ENCODE results near the gene SLCO3A1.

The SLCO3A1 gene

DNA sequence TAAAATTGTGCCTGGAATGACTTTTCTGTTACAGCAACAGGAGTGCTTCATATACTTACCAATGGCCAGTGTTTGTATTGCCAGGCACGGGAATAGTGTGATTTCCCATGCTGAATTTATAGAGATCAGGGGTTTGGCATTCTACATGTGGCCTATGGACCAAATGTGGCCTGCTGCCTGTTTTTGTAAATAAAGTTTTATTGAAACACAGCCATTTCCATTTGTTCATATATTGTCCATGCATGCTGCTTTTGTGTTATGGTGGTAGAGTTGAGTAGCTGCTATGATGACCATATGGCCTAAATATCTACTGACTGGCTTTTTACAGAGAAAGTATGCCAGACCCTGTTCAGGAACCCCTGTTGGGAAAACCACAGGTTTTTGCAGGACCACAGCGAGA is 55.6 kb downstream of the SLCO3A1 start:
- Histone ChIP-seq H3K4me3 (ENCODE audit: low read depth in 1 of 2, low read length in 1 of 2) (no peak overlapping the region), H3K27ac (no peak overlapping the region), H3K4me1 (ENCODE audit: control insufficient read depth in 1 of 2, insufficient read depth in 1 of 2, low read depth in 1 of 2, low read length in 1 of 2) (peaks cover 6 to 8% of the 10 kb centered on the region in 2 experiments), H3K27me3 (no peaks in the 10 kb centered on the region), H3K9me3 (no peaks in the 10 kb centered on the region), H3K36me3 (peaks cover 12% of the 10 kb centered on the region)
- TF ChIP-seq, protein P1, sequence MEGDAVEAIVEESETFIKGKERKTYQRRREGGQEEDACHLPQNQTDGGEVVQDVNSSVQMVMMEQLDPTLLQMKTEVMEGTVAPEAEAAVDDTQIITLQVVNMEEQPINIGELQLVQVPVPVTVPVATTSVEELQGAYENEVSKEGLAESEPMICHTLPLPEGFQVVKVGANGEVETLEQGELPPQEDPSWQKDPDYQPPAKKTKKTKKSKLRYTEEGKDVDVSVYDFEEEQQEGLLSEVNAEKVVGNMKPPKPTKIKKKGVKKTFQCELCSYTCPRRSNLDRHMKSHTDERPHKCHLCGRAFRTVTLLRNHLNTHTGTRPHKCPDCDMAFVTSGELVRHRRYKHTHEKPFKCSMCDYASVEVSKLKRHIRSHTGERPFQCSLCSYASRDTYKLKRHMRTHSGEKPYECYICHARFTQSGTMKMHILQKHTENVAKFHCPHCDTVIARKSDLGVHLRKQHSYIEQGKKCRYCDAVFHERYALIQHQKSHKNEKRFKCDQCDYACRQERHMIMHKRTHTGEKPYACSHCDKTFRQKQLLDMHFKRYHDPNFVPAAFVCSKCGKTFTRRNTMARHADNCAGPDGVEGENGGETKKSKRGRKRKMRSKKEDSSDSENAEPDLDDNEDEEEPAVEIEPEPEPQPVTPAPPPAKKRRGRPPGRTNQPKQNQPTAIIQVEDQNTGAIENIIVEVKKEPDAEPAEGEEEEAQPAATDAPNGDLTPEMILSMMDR (IDR thresholded peaks at IDR 0.05): no peak

GRCh38 chr15:91909574-91909973 is 56.1 kb downstream of the SLCO3A1 start:
- Histone ChIP-seq H3K9me3 (no peaks in the 10 kb centered on the region), H3K36me3 (peaks cover 12% of the 10 kb centered on the region), H3K4me3 (ENCODE audit: low read depth in 1 of 2, low read length in 1 of 2) (no peak overlapping the region), H3K4me1 (ENCODE audit: control insufficient read depth in 1 of 2, insufficient read depth in 1 of 2, low read depth in 1 of 2, low read length in 1 of 2) (peaks cover 6 to 8% of the 10 kb centered on the region in 2 experiments), H3K27ac (no peak overlapping the region), H3K27me3 (no peaks in the 10 kb centered on the region)
- TF ChIP-seq, protein P1 (IDR thresholded peaks at IDR 0.05): no peak

GRCh38 chr15:91911844-91912243 is 58.3 kb downstream of the SLCO3A1 start:
- no peaks in the 10 kb centered on the region for H3K9me3 ChIP-seq
- no peaks in the 10 kb centered on the region for H3K27me3 ChIP-seq

DNA sequence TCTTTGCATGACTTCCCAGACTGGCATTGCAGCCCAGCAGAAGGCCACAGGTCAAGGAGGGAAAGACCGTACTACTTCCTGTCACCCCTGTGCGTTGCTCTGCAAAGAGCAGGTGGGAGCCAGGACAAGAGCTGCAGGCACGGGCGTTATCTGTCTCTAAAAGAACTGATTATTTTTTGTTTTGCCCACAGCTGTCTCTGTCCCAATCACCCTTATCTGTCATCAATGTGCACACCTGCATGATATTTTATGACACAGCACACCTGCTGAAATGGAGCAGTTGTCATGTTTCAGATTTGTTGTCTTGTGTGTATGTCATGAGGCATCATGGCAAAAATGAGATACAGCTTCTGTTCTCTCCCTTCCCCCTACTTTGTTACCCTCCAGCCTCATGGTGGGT is 58.8 kb downstream of the SLCO3A1 start:
- Histone ChIP-seq H3K9me3 (no peaks in the 10 kb centered on the region), H3K27me3 (no peaks in the 10 kb centered on the region), H3K27ac (no peak overlapping the region), H3K36me3 (peaks cover 29% of the 10 kb centered on the region), H3K4me3 (ENCODE audit: low read depth in 1 of 2, low read length in 1 of 2) (no peak overlapping the region), H3K4me1 (ENCODE audit: control insufficient read depth in 1 of 2, insufficient read depth in 1 of 2, low read depth in 1 of 2, low read length in 1 of 2) (peaks cover 6 to 8% of the 10 kb centered on the region in 2 experiments)
- TF ChIP-seq, protein P1 (IDR thresholded peaks at IDR 0.05): no peak

More at GRCh38 chr15:91911844-91912243, 58.3 kb downstream of the SLCO3A1 start:
- no peak overlapping the region for H3K4me3 ChIP-seq (ENCODE audit: low read depth in 1 of 2, low read length in 1 of 2)
- peaks cover 6 to 8% of the 10 kb centered on the region in 2 experiments for H3K4me1 ChIP-seq (ENCODE audit: control insufficient read depth in 1 of 2, insufficient read depth in 1 of 2, low read depth in 1 of 2, low read length in 1 of 2)
- no peak overlapping the region for H3K27ac ChIP-seq
- TF ChIP-seq, protein P1 (IDR thresholded peaks at IDR 0.05): no peak
- peaks cover 24% of the 10 kb centered on the region for H3K36me3 ChIP-seq

- Histone ChIP-seq H3K4me1 (ENCODE audit: control insufficient read depth in 1 of 2, insufficient read depth in 1 of 2, low read depth in 1 of 2, low read length in 1 of 2) (peaks cover 6 to 8% of the 10 kb centered on the region in 2 experiments), H3K27ac (no peak overlapping the region), H3K9me3 (no peaks in the 10 kb centered on the region), H3K36me3 (peaks cover 40% of the 10 kb centered on the region), H3K27me3 (no peaks in the 10 kb centered on the region), H3K4me3 (ENCODE audit: low read depth in 1 of 2, low read length in 1 of 2) (no peak overlapping the region)
- TF ChIP-seq, protein P1 (IDR thresholded peaks at IDR 0.05): no peak
These were observed 60.1 kb downstream of the SLCO3A1 start for GRCh38 chr15:91913560-91913959.

GRCh38 chr15:91915576-91915975 is 62.1 kb downstream of the SLCO3A1 start:
- peaks cover 38% of the 10 kb centered on the region for H3K36me3 ChIP-seq
- H3K27me3 ChIP-seq: no peaks in the 10 kb centered on the region
- H3K4me3 ChIP-seq (ENCODE audit: low read depth in 1 of 2, low read length in 1 of 2): no peak overlapping the region
- no peaks in the 10 kb centered on the region for H3K9me3 ChIP-seq
- no peak overlapping the region for H3K27ac ChIP-seq
- peaks cover 6 to 8% of the 10 kb centered on the region in 2 experiments for H3K4me1 ChIP-seq (ENCODE audit: control insufficient read depth in 1 of 2, insufficient read depth in 1 of 2, low read depth in 1 of 2, low read length in 1 of 2)
- TF ChIP-seq, protein P1 (IDR thresholded peaks at IDR 0.05): no peak
